CD4-positive, alpha-beta memory T cell (primary cell): ENCODE data around the gene FAM81A. TPM values are rescaled to one million over a fixed set of nuclear protein-coding genes. Genes with fewer than 3 reads are reported as not detected.
"Not testable (repeated sequence)": the region's sequence is repeated elsewhere in the genome, so short reads cannot be mapped to it uniquely, and the experiment has no call there.

Experiments
- CTCF ChIA-PET: fragments of 350-600 bp; sonication (Branson Sonifier 250); formaldehyde crosslinking; loops from one replicate; lab custom pipeline; 2021; ENCODE audit warnings: inconsistent platforms; ENCODE audit not compliant: partially characterized antibody; lab: Charles Lee
- POLR2A ChIA-PET: fragments of 350-600 bp; sonication (Branson Sonifier 250); formaldehyde crosslinking; loops from one replicate; lab custom pipeline; 2021; ENCODE audit not compliant: partially characterized antibody; lab: Charles Lee
- DNase-seq, 5 donors: peaks; one replicate each; pipeline versions ENCODE4 v3.0.0 to v3.0.0-alpha.2; 2020 to 2022; ENCODE audit warnings: mixed read lengths in 1 of 5
- H3K27ac ChIP-seq: one replicate; pipeline ENCODE4 v1.7.0; 2013; ENCODE audit warnings: low read depth, low read length
- H3K27me3 ChIP-seq: 2 replicates; pipeline ENCODE4 v1.7.0; 2013; ENCODE audit warnings: mild to moderate bottlenecking, low read length, moderate library complexity; ENCODE audit not compliant: insufficient read depth
- H3K36me3 ChIP-seq: 2 replicates; pipeline ENCODE4 v1.7.0; 2013; ENCODE audit warnings: mild to moderate bottlenecking, low read length, moderate library complexity; ENCODE audit not compliant: insufficient read depth
- H3K4me1 ChIP-seq: 2 replicates; pipeline ENCODE4 v1.7.0; 2013; ENCODE audit warnings: mild to moderate bottlenecking, low read length, moderate library complexity; ENCODE audit not compliant: insufficient read depth
- H3K4me3 ChIP-seq, 2 donors: one replicate each; pipeline ENCODE4 v1.7.0; 2013; ENCODE audit warnings: low read length in 2 of 2, mild to moderate bottlenecking in 1 of 2
- H3K9me3 ChIP-seq, 2 donors: one replicate each; pipeline ENCODE4 v1.7.0; 2013; ENCODE audit warnings: low read length in 2 of 2, control low read depth in 1 of 2; ENCODE audit not compliant: control insufficient read depth in 1 of 2
- H3K27ac Mint-ChIP-seq, 7 donors: one replicate each; pipeline ENCODE4 v1.8.0; 2020 to 2021; ENCODE audit warnings: mixed read lengths in 7 of 7, mild to moderate bottlenecking in 6 of 7, inconsistent platforms in 3 of 7, moderate library complexity in 3 of 7
- H3K27me3 Mint-ChIP-seq, 2 donors: one replicate each; pipeline ENCODE4 v1.8.0; 2020 to 2021; ENCODE audit warnings: mixed read lengths in 2 of 2
- H3K36me3 Mint-ChIP-seq, 2 donors: one replicate each; pipeline ENCODE4 v1.8.0; 2020 to 2021; ENCODE audit warnings: mixed read lengths in 2 of 2, inconsistent platforms in 1 of 2, mild to moderate bottlenecking in 1 of 2
- H3K4me1 Mint-ChIP-seq, 4 donors: one replicate each; pipeline ENCODE4 v1.8.0; 2020 to 2021; ENCODE audit warnings: mixed read lengths in 4 of 4, mild to moderate bottlenecking in 1 of 4
- H3K4me3 Mint-ChIP-seq, 8 donors: one replicate each; pipeline ENCODE4 v1.8.0; 2020 to 2021; ENCODE audit warnings: mixed read lengths in 8 of 8, mild to moderate bottlenecking in 7 of 8, moderate library complexity in 6 of 8, inconsistent platforms in 3 of 8
- H3K9me3 Mint-ChIP-seq, 8 donors: one replicate each; pipeline ENCODE4 v1.8.0; 2020 to 2021; ENCODE audit warnings: mixed read lengths in 8 of 8, mild to moderate bottlenecking in 5 of 8, inconsistent platforms in 3 of 8, moderate library complexity in 1 of 8
- intact Hi-C: fragments of 100-400 bp; cut with micrococcal nuclease; formaldehyde crosslinking; loops from one replicate; pipeline ENCODE4 v1.15.1; 2023
- polyA plus RNA-seq, 2 donors: library from polyadenylated mRNA; unstranded; fragments of 300-500 nt; fragmentation: Illumina TruSeq; gene quantifications; one replicate each; pipeline ENCODE4 v1.2.3, GENCODE V29; 2021
- total RNA-seq, 2 experiments: library from RNA; stranded (reverse); gene quantifications; one replicate each; pipeline ENCODE4 v1.2.3, GENCODE V29; 2021

FAM81A gene
- total and polyA plus RNA-seq, 4 experiments from 2014 or later = not detected

DNA sequence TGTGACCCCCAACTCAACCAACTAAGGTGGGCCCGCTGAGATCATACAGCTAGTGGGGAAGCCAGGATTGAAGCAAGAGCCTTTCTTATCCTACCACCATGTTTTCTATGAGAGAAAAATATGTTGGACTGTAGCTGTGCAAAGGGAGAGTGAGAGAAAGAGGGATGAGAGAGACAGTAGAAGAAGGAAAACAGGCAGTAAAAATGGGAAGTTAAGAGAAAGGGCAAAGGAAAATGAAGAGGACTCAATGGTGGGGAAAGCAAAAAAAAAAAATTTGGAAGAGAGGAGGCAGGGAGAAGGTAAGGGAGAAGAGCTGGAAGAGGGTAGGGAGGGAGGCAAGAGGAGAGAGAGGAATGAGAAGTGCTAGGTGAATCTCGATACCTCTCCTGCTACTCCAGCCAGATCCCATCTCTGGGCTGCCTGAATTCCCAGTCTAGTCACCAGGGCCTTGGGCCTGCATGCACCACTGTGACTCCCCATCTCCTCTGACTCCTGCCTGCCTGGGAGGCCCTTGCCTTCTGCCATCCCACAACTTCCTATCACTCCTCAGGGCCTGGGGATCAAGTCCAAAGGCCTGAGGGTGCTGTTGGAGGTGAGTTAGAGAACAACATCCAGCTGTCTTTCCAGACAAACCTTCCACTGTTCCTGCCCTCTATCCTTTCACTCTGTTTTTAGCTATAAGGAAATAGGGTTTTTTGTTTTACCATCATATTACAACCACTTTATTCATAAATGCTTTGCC is 15.7 kb downstream of the FAM81A start:
- no peaks in the 10 kb centered on the region for H3K36me3 ChIP-seq
- no peaks in the 10 kb centered on the region for H3K9me3 ChIP-seq
- POLR2A ChIA-PET = no interaction called here
- no peak overlapping the region for H3K27ac ChIP-seq
- CTCF ChIA-PET = no interaction called here
- Mint-ChIP-seq H3K9me3 (no peaks in the 10 kb centered on the region), H3K27me3 (peaks cover 2 to 4% of the 10 kb centered on the region in 2 donors), H3K27ac (peak overlapping the region in 1 of 7 donors; percentile 43), H3K4me3 (no peak overlapping the region), H3K36me3 (no peaks in the 10 kb centered on the region), H3K4me1 (no peaks in the 10 kb centered on the region)
- no peaks in the 10 kb centered on the region for H3K4me1 ChIP-seq
- no peak for DNase-seq
- H3K27me3 ChIP-seq = no peaks in the 10 kb centered on the region
- intact Hi-C loops = no loop called here
- no peak overlapping the region for H3K4me3 ChIP-seq

DNA sequence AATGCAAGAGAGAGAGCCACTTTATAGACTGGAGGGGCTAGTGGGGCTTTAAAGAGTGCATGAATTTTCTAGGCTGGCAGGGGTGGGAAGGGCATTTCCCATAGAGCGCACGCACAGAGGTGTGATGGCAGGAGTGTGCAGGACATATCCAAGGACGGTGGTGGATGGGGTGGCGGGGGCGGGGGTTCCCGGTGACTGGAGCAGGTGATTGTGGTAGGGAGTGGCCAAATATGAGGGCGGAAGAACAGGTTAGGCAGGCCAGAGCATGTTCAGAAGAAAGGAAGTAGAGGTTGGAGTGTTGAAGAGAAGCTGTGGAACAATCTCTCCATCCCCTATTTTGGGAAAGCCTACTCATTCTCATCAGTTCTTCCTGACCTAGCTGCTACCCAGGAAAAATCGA is 18.1 kb downstream of the FAM81A start:
- Mint-ChIP-seq H3K4me3 (peak overlapping the region in 1 of 8 donors; percentile 68), H3K9me3 (peaks cover 0 to under 1% (median 0%) of the 10 kb centered on the region in 8 donors), H3K36me3 (no peaks in the 10 kb centered on the region), H3K27me3 (peaks cover 2 to 4% of the 10 kb centered on the region in 2 donors), H3K4me1 (no peaks in the 10 kb centered on the region), H3K27ac (no peak overlapping the region)
- Histone ChIP-seq H3K4me3 (no peak overlapping the region), H3K9me3 (no peaks in the 10 kb centered on the region), H3K4me1 (no peaks in the 10 kb centered on the region), H3K36me3 (no peaks in the 10 kb centered on the region), H3K27me3 (no peaks in the 10 kb centered on the region), H3K27ac (no peak overlapping the region)
- DNase-seq = no peak
- ChIA-PET CTCF (no interaction called here), POLR2A (no interaction called here)
- intact Hi-C loops = no loop called here

DNA sequence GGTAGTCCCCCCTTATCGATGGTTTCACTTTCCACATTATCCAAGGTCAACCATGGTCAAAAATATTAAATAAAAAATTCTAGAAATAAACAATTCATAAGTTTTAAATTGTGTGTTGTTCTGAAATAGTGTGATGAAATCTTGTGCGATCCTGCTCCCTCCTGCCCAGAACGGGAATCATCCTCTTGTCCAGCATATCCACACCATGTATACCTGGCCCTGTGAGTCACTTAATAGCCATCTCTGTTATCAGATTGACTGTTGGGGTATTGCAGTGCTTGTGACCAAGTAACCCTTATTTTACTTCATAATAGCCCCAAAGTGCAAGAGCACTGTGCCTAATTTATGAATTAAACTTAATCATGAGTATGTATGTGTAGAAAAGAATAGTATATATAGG is 19.1 kb downstream of the FAM81A start:
- H3K36me3 ChIP-seq = no peaks in the 10 kb centered on the region
- ChIA-PET CTCF (no interaction called here), POLR2A (no interaction called here)
- H3K27me3 ChIP-seq = no peaks in the 10 kb centered on the region
- intact Hi-C loops = no loop called here
- Mint-ChIP-seq H3K4me1 (no peaks in the 10 kb centered on the region), H3K36me3 (no peaks in the 10 kb centered on the region), H3K27me3 (peaks cover under 1 to 4% of the 10 kb centered on the region in 2 donors), H3K9me3 (peaks cover 0 to 10% (median 4%) of the 10 kb centered on the region in 8 donors), H3K4me3 (no peak overlapping the region), H3K27ac (no peak overlapping the region)
- no peaks in the 10 kb centered on the region for H3K9me3 ChIP-seq
- DNase-seq = no peak
- no peaks in the 10 kb centered on the region for H3K4me1 ChIP-seq
- no peak overlapping the region for H3K4me3 ChIP-seq
- no peak overlapping the region for H3K27ac ChIP-seq

DNA sequence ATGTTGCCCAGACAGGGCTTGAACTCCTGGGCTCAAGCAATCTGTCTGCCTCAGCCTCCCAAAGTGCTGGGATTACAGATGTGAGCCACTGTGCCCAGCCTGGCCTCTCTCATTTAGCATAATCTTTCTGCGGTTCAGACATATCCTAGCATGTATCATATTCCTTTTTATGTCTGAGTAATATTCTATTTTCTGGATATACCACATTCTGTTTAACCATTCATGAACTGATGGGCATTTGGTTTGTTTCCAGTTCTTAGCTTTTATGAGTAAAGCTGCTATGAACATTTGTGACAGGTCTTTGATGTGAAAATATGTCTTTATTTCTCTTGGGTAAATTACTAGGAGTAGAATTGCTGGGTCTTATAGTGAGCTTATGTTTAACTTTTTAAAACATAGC is 23.5 kb downstream of the FAM81A start:
- intact Hi-C loops = no loop called here

DNA sequence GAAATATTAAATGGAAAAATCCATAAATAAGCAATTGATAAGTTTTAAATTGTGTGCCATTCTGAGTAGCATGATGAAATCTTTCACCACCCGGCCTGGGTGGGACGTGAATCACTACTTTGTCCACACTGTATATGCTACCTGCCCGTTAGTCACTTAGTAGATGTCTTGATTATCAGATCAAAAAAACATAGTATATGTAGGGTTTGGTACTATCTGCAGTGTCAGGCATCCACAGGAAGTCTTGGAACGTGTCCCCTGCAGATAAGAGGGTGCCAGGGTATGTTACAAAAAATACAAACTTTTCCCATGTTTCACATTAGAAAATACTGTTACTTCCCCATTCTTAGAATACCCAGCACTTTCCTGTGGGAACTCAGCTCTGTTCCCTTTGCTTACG is 35.2 kb downstream of the FAM81A start:
- POLR2A ChIA-PET = no interaction called here

More for the DNA sequence above, 23.5 kb downstream of the FAM81A start:
- Histone ChIP-seq H3K9me3 (no peaks in the 10 kb centered on the region), H3K4me1 (no peaks in the 10 kb centered on the region), H3K27me3 (no peaks in the 10 kb centered on the region), H3K36me3 (no peaks in the 10 kb centered on the region), H3K27ac (no peak overlapping the region), H3K4me3 (no peak overlapping the region)
- Mint-ChIP-seq H3K36me3 (no peaks in the 10 kb centered on the region), H3K4me3 (no peak overlapping the region), H3K27ac (no peak overlapping the region), H3K4me1 (no peaks in the 10 kb centered on the region), H3K9me3 (peaks cover 0 to 19% (median 7%) of the 10 kb centered on the region in 8 donors), H3K27me3 (peaks cover 6 to 7% of the 10 kb centered on the region in 2 donors)
- no peak for DNase-seq
- POLR2A ChIA-PET = no interaction called here
- CTCF ChIA-PET = interaction anchor here (0.9 kb wide), 1 partner anchor 213 kb away, joined by 3 read pairs; no protein-coding TSS in a partner anchor

DNA sequence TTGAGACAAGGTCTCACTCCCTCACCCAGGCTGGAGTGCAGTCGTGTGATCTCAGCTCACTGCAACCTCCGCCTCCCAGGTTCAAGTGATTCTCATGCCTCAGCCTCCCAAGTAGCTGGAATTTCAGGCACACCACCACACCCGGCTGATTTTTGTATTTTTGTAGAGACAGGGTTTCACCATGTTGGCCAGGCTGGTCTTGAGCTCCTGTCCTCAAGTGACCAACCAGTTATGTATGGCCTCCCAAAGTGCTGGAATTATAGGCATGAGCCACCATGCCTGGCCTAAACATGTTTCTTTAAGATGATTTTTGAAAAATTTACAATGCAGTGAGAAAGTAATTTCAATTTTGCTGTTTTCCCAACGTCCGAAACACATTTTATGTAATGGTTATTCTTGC is 37.2 kb downstream of the FAM81A start:
- H3K27ac ChIP-seq, H3K27ac Mint-ChIP-seq, H3K27me3 ChIP-seq, H3K9me3 Mint-ChIP-seq, H3K4me3 ChIP-seq, H3K36me3 Mint-ChIP-seq, H3K4me1 ChIP-seq, CTCF ChIA-PET, H3K4me1 Mint-ChIP-seq, H3K36me3 ChIP-seq, H3K4me3 Mint-ChIP-seq, DNase-seq, intact Hi-C loops, H3K9me3 ChIP-seq, POLR2A ChIA-PET: not testable (repeated sequence)
- peaks cover 18 to 25% of the 10 kb centered on the region in 2 donors for H3K27me3 Mint-ChIP-seq

More for the DNA sequence above, 35.2 kb downstream of the FAM81A start:
- no peaks in the 10 kb centered on the region for H3K4me1 ChIP-seq
- no peak overlapping the region for H3K4me3 Mint-ChIP-seq
- H3K9me3 Mint-ChIP-seq = no peaks in the 10 kb centered on the region
- intact Hi-C loops = no loop called here
- peaks cover 12 to 28% of the 10 kb centered on the region in 2 donors for H3K27me3 Mint-ChIP-seq
- CTCF ChIA-PET = no interaction called here
- H3K4me3 ChIP-seq = no peak overlapping the region
- no peaks in the 10 kb centered on the region for H3K27me3 ChIP-seq
- no peaks in the 10 kb centered on the region for H3K36me3 ChIP-seq
- no peak overlapping the region for H3K27ac ChIP-seq
- H3K27ac Mint-ChIP-seq = no peak overlapping the region
- H3K9me3 ChIP-seq = no peaks in the 10 kb centered on the region
- H3K4me1 Mint-ChIP-seq = no peaks in the 10 kb centered on the region
- no peak for DNase-seq
- H3K36me3 Mint-ChIP-seq = no peaks in the 10 kb centered on the region

DNA sequence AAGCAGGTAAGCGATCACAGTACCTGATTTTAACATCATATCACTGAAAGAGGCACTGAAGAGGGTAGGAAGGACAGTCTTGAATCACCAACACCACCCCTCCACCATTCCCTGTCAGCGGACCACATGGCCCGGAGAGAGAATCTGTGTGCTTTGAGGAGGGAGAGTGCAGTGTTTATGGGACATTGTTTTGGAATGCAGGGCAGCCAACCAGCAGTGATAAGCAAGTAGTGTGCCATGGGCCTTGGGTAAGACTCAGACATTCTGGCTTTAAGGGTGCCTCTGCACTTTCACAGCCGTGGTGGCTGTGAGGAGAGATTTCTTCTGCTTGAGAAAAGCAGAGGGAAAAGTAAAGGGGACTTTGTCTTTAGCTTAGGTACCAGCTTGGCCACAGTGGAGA is 46.4 kb downstream of the FAM81A start:
- Mint-ChIP-seq H3K4me3 (no peak overlapping the region), H3K9me3 (no peaks in the 10 kb centered on the region), H3K4me1 (no peaks in the 10 kb centered on the region), H3K36me3 (no peaks in the 10 kb centered on the region), H3K27me3 (peaks cover 9 to 17% of the 10 kb centered on the region in 2 donors), H3K27ac (no peak overlapping the region)
- ChIA-PET POLR2A (no interaction called here), CTCF (no interaction called here)
- H3K27ac ChIP-seq = no peak overlapping the region
- H3K9me3 ChIP-seq = no peaks in the 10 kb centered on the region
- no peaks in the 10 kb centered on the region for H3K36me3 ChIP-seq
- H3K27me3 ChIP-seq = no peaks in the 10 kb centered on the region
- no peak for DNase-seq
- H3K4me1 ChIP-seq = no peaks in the 10 kb centered on the region
- no peak overlapping the region for H3K4me3 ChIP-seq
- intact Hi-C loops = no loop called here
